Brain microvascular endothelial cell (primary cell): ENCODE data around the gene APEX1.
"Not testable (repeated sequence)": the region's sequence is repeated elsewhere in the genome, so short reads cannot be mapped to it uniquely, and the experiment has no call there.

Source experiments
- DNase-seq: peaks from one replicate; pipeline ENCODE4 v3.0.0-alpha.2; 2020
- H3K27ac ChIP-seq: fragments of 250-450 bp; sonication (Bioruptor Pico); 2 replicates; pipeline ENCODE4 v1.5.1; 2020; ENCODE audit warnings: mild to moderate bottlenecking, moderate library complexity
- H3K27me3 ChIP-seq: fragments of 250-450 bp; sonication (Bioruptor Pico); replicated peaks from 2 replicates; pipeline ENCODE4 v1.5.1; 2020; ENCODE audit warnings: mild to moderate bottlenecking
- H3K36me3 ChIP-seq: fragments of 250-450 bp; sonication (Bioruptor Pico); replicated peaks from 2 replicates; pipeline ENCODE4 v1.5.1; 2020; ENCODE audit warnings: mild to moderate bottlenecking
- H3K4me3 ChIP-seq: 2 replicates; pipeline ENCODE4 v1.5.1; 2011; ENCODE audit warnings: low read depth, mild to moderate bottlenecking, control low read depth, low read length, moderate library complexity
- CTCF ChIP-seq: IDR thresholded peaks from 2 replicates; pipeline ENCODE4 v1.5.1; 2011; ENCODE audit warnings: low read depth, mild to moderate bottlenecking, moderate library complexity, low read length, control low read depth, inconsistent platforms; ENCODE audit errors: missing control alignments
- in situ Hi-C: cut with HindIII; loops from 2 replicates; pipeline ENCODE4 v1.10.0; 2017; ENCODE audit warnings: low sequenced_read_pairs, low pct_ligation_motif_present

APEX1 gene

DNA sequence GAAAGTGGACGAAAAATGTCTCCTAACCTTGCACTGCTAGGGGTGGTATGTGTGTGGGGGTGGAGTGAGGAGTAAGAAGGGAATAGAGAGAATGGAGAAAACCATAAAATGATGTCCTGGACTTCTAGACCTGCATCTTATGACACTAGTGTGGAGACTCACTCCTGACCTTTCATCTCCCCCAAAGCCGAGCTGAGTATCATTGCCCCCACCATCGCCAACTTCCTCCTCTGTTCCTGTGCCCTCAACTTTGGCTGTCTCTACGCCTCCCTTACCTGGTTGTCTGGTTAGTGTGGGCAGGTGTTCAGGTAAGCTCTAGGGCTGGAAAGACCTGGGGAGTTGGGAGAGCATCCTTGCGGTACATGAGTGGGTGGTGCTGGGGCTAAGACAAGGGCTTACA, 14.6 kb upstream of the APEX1 start:
- Histone ChIP-seq H3K4me3 (no peak overlapping the region), H3K27me3 (no peaks in the 10 kb centered on the region), H3K36me3 (peaks cover 4% of the 10 kb centered on the region), H3K27ac (no peak overlapping the region)
- no peak for DNase-seq
- in situ Hi-C loops, result no loop called here
- no peak for TF ChIP-seq CTCF

GRCh38 chr14:20440882-20441281, 14.1 kb upstream of the APEX1 start:
- no peak overlapping the region for H3K4me3 ChIP-seq
- no peak for TF ChIP-seq CTCF
- peaks cover 8% of the 10 kb centered on the region for H3K36me3 ChIP-seq
- in situ Hi-C loops, result no loop called here
- DNase-seq, result peak; percentile 6
- H3K27me3 ChIP-seq, result no peaks in the 10 kb centered on the region
- H3K27ac ChIP-seq, result no peak overlapping the region

DNA sequence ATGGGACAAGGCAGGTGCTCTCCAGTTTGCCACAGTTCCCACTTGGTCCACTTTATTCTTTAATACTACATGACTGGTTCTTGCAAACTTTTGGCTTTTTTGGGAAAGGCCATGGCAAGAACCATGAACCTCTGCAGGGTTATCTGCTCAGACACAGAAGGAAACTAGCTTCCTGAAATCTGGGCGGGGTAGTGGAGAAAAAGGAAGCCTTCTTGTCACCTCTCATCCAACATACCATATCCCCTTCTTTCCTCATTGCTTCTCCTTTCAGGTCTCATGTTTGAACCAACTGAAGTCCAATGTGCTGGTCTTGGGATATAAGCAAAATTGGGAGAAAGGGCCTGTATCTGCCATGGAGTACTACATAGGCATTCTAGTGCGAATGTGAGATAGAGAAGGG, 13.6 kb upstream of the APEX1 start:
- no peak overlapping the region for H3K4me3 ChIP-seq
- peaks cover 14% of the 10 kb centered on the region for H3K36me3 ChIP-seq
- in situ Hi-C loops, result no loop called here
- no peaks in the 10 kb centered on the region for H3K27me3 ChIP-seq
- no peak overlapping the region for H3K27ac ChIP-seq
- no peak for TF ChIP-seq CTCF
- DNase-seq, result no peak

GRCh38 chr14:20443650-20444049, 11.4 kb upstream of the APEX1 start:
- H3K36me3 ChIP-seq, result peaks cover 36% of the 10 kb centered on the region
- H3K27me3 ChIP-seq, H3K27ac ChIP-seq, H3K4me3 ChIP-seq, in situ Hi-C loops, DNase-seq: not testable (repeated sequence)

DNA sequence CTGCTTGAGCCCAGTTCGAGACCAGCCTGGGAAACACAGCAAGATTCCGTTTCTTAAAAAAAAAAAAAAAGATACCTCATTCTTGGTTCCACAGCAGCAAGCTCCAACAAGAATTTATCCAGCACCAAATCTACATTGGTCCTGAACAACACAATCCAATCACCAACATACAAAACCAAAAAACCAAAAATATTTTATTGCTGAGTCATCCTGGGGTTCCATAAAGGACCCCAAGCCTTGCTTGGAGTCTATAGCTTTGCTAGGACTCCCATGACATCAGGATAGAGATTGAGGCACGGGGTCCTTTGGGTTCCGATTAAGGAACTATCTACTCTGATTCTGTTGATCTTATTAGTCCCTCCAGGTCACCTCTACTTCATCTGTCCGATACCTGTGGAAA, 8.1 kb upstream of the APEX1 start:
- in situ Hi-C loops, result no loop called here
- Histone ChIP-seq H3K4me3 (no peak overlapping the region), H3K27me3 (no peaks in the 10 kb centered on the region), H3K36me3 (peaks cover 54% of the 10 kb centered on the region), H3K27ac (no peak overlapping the region)
- no peak for DNase-seq
- no peak for TF ChIP-seq CTCF

- H3K27me3 ChIP-seq, H3K27ac ChIP-seq, H3K4me3 ChIP-seq, DNase-seq, in situ Hi-C loops: not testable (repeated sequence)
- H3K36me3 ChIP-seq, result peaks cover 46% of the 10 kb centered on the region
These were observed 2.2 kb upstream of the APEX1 start for GRCh38 chr14:20452831-20453230.
